ENCODE results near the gene TEKT5.
A peak's percentile ranks its signal among the peaks of the same experiment; 100 is the strongest.
"Not testable (repeated sequence)": the region's sequence is repeated elsewhere in the genome, so short reads cannot be mapped to it uniquely, and the experiment has no call there.

The TEKT5 gene

DNA sequence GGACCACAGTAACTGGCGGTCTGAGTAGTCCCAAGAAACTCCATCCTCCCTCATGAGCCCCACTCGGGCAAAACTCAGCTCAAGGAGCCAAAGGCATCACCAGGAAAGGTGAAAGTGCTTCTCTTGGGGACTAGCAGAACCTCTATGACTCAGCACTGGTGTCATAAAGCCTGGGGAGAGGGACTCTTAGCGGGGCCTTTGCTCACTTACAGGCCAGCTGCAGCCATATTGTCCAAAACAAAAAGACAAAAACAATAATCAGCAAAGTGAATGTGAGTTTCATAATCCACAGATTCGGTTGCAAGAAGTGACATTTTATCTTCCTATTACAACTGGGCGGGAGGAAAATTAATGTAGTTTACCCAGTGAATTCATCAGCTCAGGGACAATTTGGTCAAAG lies at the start of gene TEKT5:
Gene TEKT5, minus strand, starts transcription at position 101 of the 400 bp plus-strand sequence. Its CDS starts 57 bp downstream, at position 44.
- no peak for DNase-seq

GRCh38 chr16:10743610-10744369 lies 49.1 kb upstream of the TEKT5 start, which contains the start of gene NUBP1:
Gene NUBP1 (plus strand): TSS chr16:10743842. CDS start chr16:10743864, 22 bp downstream.
- peak; percentile 96 for DNase-seq

DNA sequence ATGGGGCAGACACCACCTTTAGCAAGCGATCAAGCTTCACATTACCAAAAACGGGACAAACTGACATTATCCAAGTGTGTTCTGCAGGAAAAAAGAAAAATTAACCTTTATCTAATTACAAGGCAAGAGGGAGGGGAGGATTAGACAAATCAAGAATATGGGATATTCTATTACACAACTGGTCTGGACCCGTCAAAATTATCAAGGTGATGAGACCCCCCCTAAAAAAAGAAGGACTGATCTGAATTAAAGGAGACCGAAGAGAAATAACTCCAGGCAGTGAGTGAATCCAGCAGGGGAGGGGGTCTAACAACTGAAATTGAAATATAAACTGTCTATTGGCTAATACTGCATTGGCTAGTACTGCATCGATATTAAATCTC lies 48.5 kb upstream of the TEKT5 start:
- no peak for DNase-seq

GRCh38 chr16:10741844-10742243 lies 47.1 kb upstream of the TEKT5 start:
- peak; percentile 78 for DNase-seq

DNA sequence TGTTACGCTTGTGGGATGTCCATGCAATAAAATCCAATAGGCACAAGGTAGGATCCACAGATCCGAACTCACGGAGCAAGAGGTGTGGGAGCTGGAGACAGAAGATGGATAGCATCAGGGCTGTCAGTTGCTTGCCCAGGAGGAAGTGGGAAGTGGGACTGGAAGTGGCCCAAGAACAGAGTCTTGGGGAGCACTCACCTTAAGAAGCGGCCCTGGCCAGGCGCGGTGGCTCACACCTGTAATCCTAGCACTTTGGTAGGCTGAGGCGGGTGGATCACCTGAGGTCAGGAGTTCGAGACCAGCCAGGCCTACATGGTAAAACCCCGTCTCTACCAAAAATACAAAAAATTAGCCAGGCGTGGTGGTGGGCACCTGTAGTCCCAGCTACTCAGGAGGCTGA lies 46.5 kb upstream of the TEKT5 start:
- not testable (repeated sequence) for DNase-seq

DNA sequence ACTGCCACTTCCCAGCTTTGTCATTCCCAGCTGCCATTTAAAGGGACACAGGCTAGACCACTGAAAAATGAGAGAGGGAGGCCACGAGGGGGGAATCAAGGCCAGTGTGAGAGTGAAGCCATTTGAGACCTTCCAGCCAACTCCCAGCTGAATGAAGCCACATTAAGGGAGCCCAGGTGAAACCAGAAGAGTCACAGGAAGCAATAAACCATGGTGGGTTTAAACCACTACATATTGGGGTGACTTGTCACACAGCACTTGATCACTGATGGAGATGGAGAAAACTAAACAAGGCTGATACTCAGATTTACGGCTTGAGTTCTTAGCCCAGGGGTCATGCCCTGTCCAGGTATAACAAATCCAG lies 46.1 kb upstream of the TEKT5 start:
- no peak for DNase-seq

GRCh38 chr16:10740000-10740844 lies 45.5 kb upstream of the TEKT5 start:
- no peak for DNase-seq

- no peak for DNase-seq
Measured at GRCh38 chr16:10738231-10739077, 43.7 kb upstream of the TEKT5 start.

DNA sequence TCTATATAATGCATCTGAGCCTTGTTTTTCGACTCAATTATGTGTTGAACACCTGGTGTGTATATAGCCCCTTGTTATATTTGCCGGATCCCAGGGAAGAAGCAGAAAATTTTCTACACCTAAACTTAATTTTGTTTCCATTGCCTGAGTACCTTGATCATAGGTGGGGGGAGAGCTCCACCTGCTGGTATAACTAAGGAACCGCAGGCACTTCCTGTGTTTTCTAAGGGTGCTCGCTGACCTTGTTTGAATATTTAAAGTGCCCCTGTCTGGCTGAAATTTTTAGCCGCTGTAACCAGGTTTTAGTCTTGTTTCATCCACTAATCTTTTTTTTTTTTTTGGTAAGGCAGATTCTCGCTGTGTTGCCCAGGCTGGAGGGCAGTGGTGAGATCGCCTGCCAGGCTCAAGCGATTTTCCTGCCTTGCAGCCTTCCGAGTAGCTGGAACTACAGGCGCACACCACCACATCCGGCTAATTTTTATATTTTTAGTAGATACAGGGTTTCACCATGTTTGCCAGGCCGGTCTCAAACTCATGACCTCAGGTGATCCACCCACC lies 42.4 kb upstream of the TEKT5 start:
- peak; percentile 51 for DNase-seq

DNA sequence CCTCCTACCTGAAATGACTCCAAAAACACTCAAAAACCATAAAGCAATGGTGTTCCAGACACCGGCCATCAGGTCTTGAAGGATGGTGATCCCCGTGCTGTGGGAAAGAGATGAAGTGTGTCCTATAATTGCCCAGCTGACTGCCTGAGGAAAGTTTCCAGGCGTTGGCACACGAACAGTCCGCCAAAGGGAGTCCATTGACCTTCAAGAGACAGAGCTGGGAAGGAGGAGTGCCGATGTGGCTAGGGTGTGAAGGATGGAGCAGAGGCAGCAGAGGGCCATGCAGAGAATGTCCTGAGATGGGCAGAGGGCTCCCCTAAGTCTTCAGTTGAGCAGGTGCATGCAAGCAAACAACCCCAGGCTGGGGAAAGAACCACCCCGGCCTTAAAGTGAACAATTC lies 37.1 kb upstream of the TEKT5 start:
- DNase-seq, result no peak

DNA sequence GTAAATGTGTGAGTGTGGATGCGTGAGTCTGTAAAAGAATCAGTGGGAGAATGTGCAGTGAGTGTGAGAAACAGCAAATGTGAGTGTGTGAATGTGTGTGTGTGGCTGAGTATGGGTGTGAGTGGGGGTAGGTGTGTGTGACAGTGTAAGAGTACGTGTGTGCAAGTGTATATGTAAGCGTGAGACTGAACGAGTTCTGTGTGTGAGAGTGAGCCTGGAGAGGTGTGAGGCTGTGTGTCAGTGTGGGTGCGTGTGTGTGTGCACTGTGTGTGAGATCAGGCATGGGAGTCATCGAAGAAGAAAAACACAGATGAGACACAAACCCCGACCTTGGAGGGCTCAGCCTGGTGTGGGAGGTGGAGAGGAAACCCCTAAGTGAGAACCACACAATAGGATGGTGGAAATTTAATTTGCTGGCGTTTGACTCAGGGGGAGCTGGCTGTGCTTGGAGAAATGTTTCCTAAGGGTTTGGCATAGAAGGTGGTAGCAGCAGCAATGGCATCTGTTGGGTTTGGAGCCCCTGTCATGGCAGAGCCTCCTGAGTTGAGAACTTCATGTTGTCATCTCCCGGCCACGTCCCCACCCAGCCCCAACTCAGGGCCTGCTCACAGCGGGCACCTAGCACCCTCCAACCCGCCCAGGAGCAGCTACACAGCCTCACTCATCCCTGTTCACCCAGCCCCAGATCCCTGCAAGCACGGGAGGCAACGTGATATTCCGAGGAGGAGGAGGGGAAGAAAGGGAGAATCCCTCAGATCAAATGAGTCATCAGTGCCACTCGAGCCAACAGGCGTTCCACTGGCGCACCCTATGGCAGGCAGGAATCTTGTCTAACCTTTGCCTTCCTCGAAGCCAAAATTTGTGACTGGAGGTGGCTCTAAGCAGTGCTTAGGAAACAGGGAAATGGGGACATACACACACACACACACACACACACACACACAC lies 34.6 kb upstream of the TEKT5 start:
- no peak for DNase-seq

- DNase-seq, result no peak
Measured at GRCh38 chr16:10728003-10728887, 33.5 kb upstream of the TEKT5 start.

GRCh38 chr16:10708969-10709368 lies 14.2 kb upstream of the TEKT5 start:
- no peak for DNase-seq

DNA sequence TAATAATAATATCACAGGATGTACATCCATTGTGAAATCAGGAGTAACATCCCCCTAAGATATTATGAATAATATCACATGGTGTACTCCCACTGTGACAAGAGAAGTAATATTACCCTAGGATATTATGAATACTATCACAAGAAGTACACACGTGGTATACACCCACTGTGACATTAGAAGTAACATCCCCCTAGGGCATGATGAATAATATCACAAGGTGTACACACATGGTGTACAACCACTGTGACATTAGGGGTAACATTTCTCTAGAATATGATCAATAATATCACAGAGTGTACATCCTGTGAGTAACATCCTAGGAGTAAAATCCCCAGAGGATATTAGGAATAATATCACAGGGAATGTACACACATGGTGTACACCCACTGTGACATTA lies 5.0 kb upstream of the TEKT5 start:
- no peak for DNase-seq

GRCh38 chr16:10694306-10694705 lies 424 bp downstream of the TEKT5 start:
- DNase-seq, result no peak

- no peak for DNase-seq
Measured at GRCh38 chr16:10693889-10694288, 841 bp downstream of the TEKT5 start.

- no peak for DNase-seq
Measured at GRCh38 chr16:10692470-10692869, 2.3 kb downstream of the TEKT5 start.

- no peak for DNase-seq
Measured at GRCh38 chr16:10688726-10689125, 6.0 kb downstream of the TEKT5 start.

- no peak for DNase-seq
Measured at GRCh38 chr16:10688291-10688690, 6.4 kb downstream of the TEKT5 start.

DNA sequence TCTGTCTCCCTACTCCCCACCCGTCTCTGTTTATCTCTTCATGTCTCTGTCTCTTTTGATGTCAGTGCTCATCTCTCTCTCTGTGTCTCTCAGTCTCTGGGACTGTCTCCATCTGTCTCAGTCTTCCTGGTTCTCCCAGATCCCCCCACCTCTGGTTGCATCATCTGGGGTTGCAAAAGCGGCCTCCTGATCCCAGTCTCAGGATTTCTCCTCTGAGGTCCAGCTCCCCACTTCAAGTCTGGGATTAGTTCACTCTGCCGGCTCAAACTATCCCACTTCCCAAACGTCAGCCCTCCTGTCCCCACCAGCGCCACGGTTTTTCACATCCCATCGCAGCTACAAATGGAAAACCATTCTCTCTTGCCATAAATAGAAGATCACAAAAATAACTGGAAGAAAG lies 9.0 kb downstream of the TEKT5 start:
- no peak for DNase-seq
